ENCODE measurements around the gene RBCK1. TPM values are rescaled to one million over a fixed set of nuclear protein-coding genes. Genes with fewer than 3 reads are reported as not detected.
A peak's percentile ranks its signal among the peaks of the same experiment; 100 is the strongest.

Gene RBCK1
- polyA plus RNA-seq (2012; ENCODE audit: insufficient read depth, insufficient read length, low read depth): 91.3 TPM

DNA sequence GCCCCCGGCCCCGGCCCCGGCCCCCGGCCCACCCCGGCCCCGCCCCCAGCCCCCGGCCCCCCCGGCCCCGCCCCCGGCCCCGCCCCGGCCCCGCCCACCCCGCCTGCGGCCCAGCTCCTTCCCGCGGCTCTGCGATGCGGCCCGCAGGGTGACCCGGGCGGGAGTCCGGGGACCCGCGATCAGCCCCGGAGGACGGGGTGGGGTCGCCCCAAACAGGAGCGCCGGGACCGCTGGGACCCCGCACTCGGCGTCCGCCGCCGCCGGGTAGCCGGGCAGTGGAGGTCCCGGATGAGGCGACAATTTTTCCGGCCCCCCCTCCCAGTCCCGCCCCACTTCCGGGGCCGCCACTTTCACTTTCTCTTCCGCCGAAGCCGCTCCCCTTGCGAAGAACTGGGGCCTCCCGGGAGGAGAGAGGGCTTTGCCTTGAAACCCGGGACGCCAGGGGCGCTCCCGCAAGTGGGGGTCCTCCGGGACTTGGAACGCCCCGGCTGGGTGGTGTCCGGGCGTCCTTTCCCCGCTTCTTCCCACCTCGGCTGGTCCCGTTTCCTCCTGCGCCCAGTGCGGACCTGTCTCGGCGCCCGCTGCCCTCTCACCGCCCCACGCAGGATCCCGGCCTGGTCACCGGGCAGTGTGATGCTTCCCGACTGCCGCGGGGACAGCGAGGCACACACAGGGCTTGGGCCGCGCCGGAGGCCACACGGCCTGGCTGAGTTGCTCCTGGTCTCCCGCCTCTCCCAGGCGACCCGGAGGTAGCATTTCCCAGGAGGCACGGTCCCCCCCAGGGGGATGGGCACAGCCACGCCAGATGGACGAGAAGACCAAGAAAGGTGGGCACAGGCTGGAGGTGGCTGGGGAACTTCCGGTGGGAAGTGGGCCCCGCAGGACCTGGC lies at the start of gene RBCK1:
Gene RBCK1 (plus strand): TSS at position 347 of the 890 bp plus-strand sequence. CDS start 459 bp downstream, at position 806.
- Histone ChIP-seq H3K4me1 (no peaks in the 10 kb centered on the region), H3K4me3 (ENCODE audit: low read depth, low read length) (peak within 1 kb of the TSS; percentile 78), H3K36me3 (no peaks in the 10 kb centered on the region), H3K27me3 (no peaks in the 10 kb centered on the region), H3K9me3 (no peaks in the 10 kb centered on the region)
- TF ChIP-seq CTCF (IDR thresholded peaks at IDR 0.05; ENCODE audit: low read depth, low read length): no peak
- peak; percentile 73 for DNase-seq

GRCh38 chr20:358891-359555 lies 49.1 kb upstream of the RBCK1 start:
- no peaks in the 10 kb centered on the region for H3K9me3 ChIP-seq
- no peak for DNase-seq
- TF ChIP-seq CTCF (IDR thresholded peaks at IDR 0.05; ENCODE audit: low read depth, low read length): no peak
- H3K4me3 ChIP-seq (ENCODE audit: low read depth, low read length): no peak overlapping the region
- H3K27me3 ChIP-seq: no peaks in the 10 kb centered on the region
- peaks cover 3% of the 10 kb centered on the region; the same call in 1 of the 2 replicates for H3K4me1 ChIP-seq
- H3K36me3 ChIP-seq: no peaks in the 10 kb centered on the region

GRCh38 chr20:361561-361960 lies 46.5 kb upstream of the RBCK1 start:
- TF ChIP-seq CTCF (IDR thresholded peaks at IDR 0.05; ENCODE audit: low read depth, low read length): no peak
- no peak for DNase-seq
- H3K27me3 ChIP-seq: no peaks in the 10 kb centered on the region
- H3K36me3 ChIP-seq: no peaks in the 10 kb centered on the region
- peaks cover 3% of the 10 kb centered on the region; the same call in 1 of the 2 replicates for H3K4me1 ChIP-seq
- no peak overlapping the region for H3K4me3 ChIP-seq (ENCODE audit: low read depth, low read length)
- no peaks in the 10 kb centered on the region for H3K9me3 ChIP-seq

DNA sequence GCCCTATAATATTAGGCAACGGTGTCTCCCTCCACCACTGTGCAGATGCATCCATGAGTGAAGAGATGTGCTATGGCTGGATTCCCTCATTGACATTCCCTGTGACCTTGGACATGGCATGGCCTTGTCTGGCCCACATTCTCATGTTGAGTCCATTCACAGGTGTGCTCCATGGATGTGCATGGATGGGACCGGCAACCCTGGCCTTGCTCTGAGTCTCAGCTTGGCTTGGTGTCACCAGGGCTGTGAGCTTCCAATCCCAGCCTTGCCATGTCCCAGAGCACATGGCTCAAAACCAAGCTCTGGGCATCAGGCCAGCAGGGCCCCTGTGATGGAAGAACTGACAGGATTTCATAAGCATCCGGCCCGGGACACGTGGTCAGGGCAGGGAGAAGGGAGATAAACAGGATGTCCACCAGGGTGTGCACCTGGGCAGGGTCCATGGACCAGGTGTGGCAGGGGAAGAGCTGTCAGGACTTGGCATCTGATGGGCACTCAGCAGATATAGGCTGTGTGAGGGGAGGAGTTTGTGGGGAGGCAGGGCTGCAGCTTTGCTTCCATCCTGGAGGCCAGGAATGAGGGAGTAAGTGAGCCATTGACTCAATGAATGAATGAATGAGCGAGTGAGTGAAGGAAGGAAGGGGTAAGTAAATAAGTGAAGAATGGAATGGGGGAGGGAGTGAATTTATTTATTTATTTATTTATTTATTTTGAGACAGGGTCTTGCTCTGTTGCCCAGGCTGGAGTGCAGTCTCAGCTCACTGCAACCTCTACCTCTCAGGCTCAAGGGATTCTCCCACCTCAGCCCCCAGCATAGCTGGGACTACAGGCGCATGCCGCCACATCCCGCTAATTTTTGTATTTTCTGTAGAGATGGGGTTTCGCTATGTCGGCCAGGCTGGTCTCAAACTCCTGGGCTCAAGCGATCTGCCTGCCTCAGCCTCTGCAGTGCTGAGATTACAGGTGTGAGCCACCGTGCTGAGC lies 45.5 kb upstream of the RBCK1 start:
- Histone ChIP-seq H3K9me3 (no peaks in the 10 kb centered on the region), H3K36me3 (no peaks in the 10 kb centered on the region), H3K27me3 (no peaks in the 10 kb centered on the region), H3K4me1 (peaks cover 3% of the 10 kb centered on the region; the same call in 1 of the 2 replicates), H3K4me3 (ENCODE audit: low read depth, low read length) (no peak overlapping the region)
- peak; percentile 46 for TF ChIP-seq CTCF (IDR thresholded peaks at IDR 0.05; ENCODE audit: low read depth, low read length)
- peak; percentile 84 for DNase-seq

- Histone ChIP-seq H3K27me3 (no peaks in the 10 kb centered on the region), H3K36me3 (no peaks in the 10 kb centered on the region), H3K4me3 (ENCODE audit: low read depth, low read length) (no peak overlapping the region), H3K9me3 (no peaks in the 10 kb centered on the region), H3K4me1 (peaks cover 3% of the 10 kb centered on the region; the same call in 1 of the 2 replicates)
- TF ChIP-seq CTCF (IDR thresholded peaks at IDR 0.05; ENCODE audit: low read depth, low read length): no peak
- no peak for DNase-seq
Observed at GRCh38 chr20:363319-364078, 44.6 kb upstream of the RBCK1 start.
